ENCODE data around the gene RAD21L1.
"Not testable (repeated sequence)": the region's sequence is repeated elsewhere in the genome, so short reads cannot be mapped to it uniquely, and the experiment has no call there.

The RAD21L1 gene

GRCh38 chr20:1232286-1233111 is 6.7 kb downstream of the RAD21L1 start:
- DNase-seq: no peak

GRCh38 chr20:1240549-1240948 is 14.7 kb downstream of the RAD21L1 start:
- no peak for DNase-seq

GRCh38 chr20:1241456-1241855 is 15.6 kb downstream of the RAD21L1 start:
- DNase-seq: no peak

GRCh38 chr20:1242099-1242498 is 16.3 kb downstream of the RAD21L1 start:
- DNase-seq: no peak

- no peak for DNase-seq
Observed at GRCh38 chr20:1242530-1242929, 16.7 kb downstream of the RAD21L1 start.

- no peak for DNase-seq
Observed at GRCh38 chr20:1245578-1245977, 19.7 kb downstream of the RAD21L1 start.

GRCh38 chr20:1247689-1248088 is 21.8 kb downstream of the RAD21L1 start:
- DNase-seq: no peak

- DNase-seq: not testable (repeated sequence)
Observed at GRCh38 chr20:1250282-1250681, 24.4 kb downstream of the RAD21L1 start.

- DNase-seq: no peak
Observed at GRCh38 chr20:1252416-1252815, 26.6 kb downstream of the RAD21L1 start.

GRCh38 chr20:1254254-1254653 is 28.4 kb downstream of the RAD21L1 start:
- no peak for DNase-seq

GRCh38 chr20:1255675-1256074 is 29.8 kb downstream of the RAD21L1 start:
- no peak for DNase-seq

GRCh38 chr20:1263853-1264252 is 38.0 kb downstream of the RAD21L1 start:
- no peak for DNase-seq

- no peak for DNase-seq
Observed at GRCh38 chr20:1264727-1265126, 38.9 kb downstream of the RAD21L1 start.

GRCh38 chr20:1265226-1265915 is 39.5 kb downstream of the RAD21L1 start:
- DNase-seq: no peak

GRCh38 chr20:1265916-1266166 is 40.0 kb downstream of the RAD21L1 start:
- no peak for DNase-seq

- DNase-seq: peak; percentile 37 to 55 (median 46)
Observed at GRCh38 chr20:1266167-1266973, 40.5 kb downstream of the RAD21L1 start, which contains the start of gene SNPH. TSS of gene SNPH (plus strand) at chr20:1266294. CDS start at chr20:1296240, 29,946 bp downstream.

GRCh38 chr20:1267161-1267560 is 41.3 kb downstream of the RAD21L1 start:
- no peak for DNase-seq

GRCh38 chr20:1267809-1268374 is 42.0 kb downstream of the RAD21L1 start:
- DNase-seq: no peak

GRCh38 chr20:1269235-1269634 is 43.4 kb downstream of the RAD21L1 start:
- no peak for DNase-seq

- DNase-seq: no peak
Observed at GRCh38 chr20:1269850-1270249, 44.0 kb downstream of the RAD21L1 start.

- DNase-seq: no peak
Observed at GRCh38 chr20:1272368-1273100, 46.7 kb downstream of the RAD21L1 start.

GRCh38 chr20:1273366-1273765 is 47.5 kb downstream of the RAD21L1 start:
- DNase-seq: no peak
